K562 (cell line): Measurements from ENCODE around the gene TARBP1.

ENCODE experiments used
- CTCF ChIP-seq, 3 experiments: IDR thresholded peaks in 2 of 3; conservative IDR thresholded peaks in 1 of 3; 2 replicates each; pipeline ENCODE4 v1.5.1; 2011 to 2012; ENCODE audit warnings: low read length in 3 of 3, mild to moderate bottlenecking in 3 of 3, control low read depth in 2 of 3, improper control_type of control experiment in 1 of 3, inconsistent platforms in 1 of 3, low read depth in 1 of 3, mixed read lengths in 1 of 3, moderate library complexity in 1 of 3; ENCODE audit not compliant: insufficient read depth in 2 of 3
- ELF1 ChIP-seq: fragments of 200-800 bp; sonication (Bioruptor generic); IDR thresholded peaks from 2 replicates; pipeline ENCODE4 v1.6.1; 2016; ENCODE audit warnings: missing genetic modification characterization, missing compliant biosample characterization
- NCOA2 ChIP-seq, 2 experiments: fragments of 450-650 bp; IDR thresholded peaks; 2 replicates each; pipeline ENCODE4 v1.6.1; 2018; ENCODE audit warnings: mild to moderate bottlenecking in 2 of 2, moderate library complexity in 1 of 2; ENCODE audit not compliant: partially characterized antibody in 2 of 2
- POLR2AphosphoS5 ChIP-seq: IDR thresholded peaks from 2 replicates; pipeline ENCODE4 v1.6.1; 2011; ENCODE audit warnings: mild to moderate bottlenecking, low read depth, low read length, moderate library complexity; ENCODE audit not compliant: control insufficient read depth, insufficient read depth
- REST ChIP-seq, 2 experiments: fragments of 450-650 bp; formaldehyde crosslinking in 1 of 2; IDR thresholded peaks; 2 replicates each; pipeline versions ENCODE4 v1.4.0 to v1.6.1; 2014 to 2020; ENCODE audit warnings: mild to moderate bottlenecking in 2 of 2, borderline replicate concordance in 1 of 2, low read depth in 1 of 2
- SNRNP70 ChIP-seq: fragments of 200-400 bp; formaldehyde crosslinking; optimal IDR thresholded peaks from 2 replicates; pipeline ENCODE3; 2017; ENCODE audit warnings: low read depth, low read length
- ZBTB1 ChIP-seq: sonication (generic); formaldehyde crosslinking; IDR thresholded peaks from 2 replicates; pipeline ENCODE4 v1.8.1; 2023; ENCODE audit warnings: missing genetic modification reagents, low read depth, mild to moderate bottlenecking, borderline replicate concordance
- ZNF121 ChIP-seq: sonication (generic); formaldehyde crosslinking; conservative IDR thresholded peaks from 2 replicates; pipeline ENCODE4 v1.8.0; 2022; ENCODE audit warnings: missing genetic modification reagents

GRCh38 chr1:234368320-234369032 lies 110.5 kb downstream of the TARBP1 start:
- no peak for TF ChIP-seq SNRNP70
- TF ChIP-seq REST (IDR thresholded peaks at IDR 0.05; ENCODE audit: borderline replicate concordance): no peak; the same call in 1 of the 2 replicates
- TF ChIP-seq REST (CRISPR knock-in tag; IDR thresholded peaks at IDR 0.05; ENCODE audit: low read depth): no peak
- TF ChIP-seq ELF1: no peak
- TF ChIP-seq CTCF (IDR thresholded peaks at IDR 0.05 in 2 of 3, conservative IDR thresholded peaks at IDR 0.05 in 1 of 3; ENCODE audit: insufficient read depth in 2 of 3, low read depth in 1 of 3, low read length in 3 of 3): peak; percentile 22 to 35 (median 30); a peak in 3 of 6 replicates
- TF ChIP-seq ZNF121 (CRISPR knock-in tag): no peak
- no peak for TF ChIP-seq NCOA2 (IDR thresholded peaks at IDR 0.05; ENCODE audit: partially characterized antibody in 2 of 2)
- TF ChIP-seq POLR2AphosphoS5: no peak
- no peak for TF ChIP-seq ZBTB1
